Osteoblast (primary cell): ENCODE measurements around the gene PPP2R5B. TPM values are rescaled to one million over a fixed set of nuclear protein-coding genes. Genes with fewer than 3 reads are reported as not detected.

Experiments
- DNase-seq: peaks from one replicate; pipeline ENCODE4 v3.0.0; 2011; ENCODE audit warnings: low spot score, mixed read lengths; ENCODE audit not compliant: insufficient read length; ENCODE audit errors: missing footprints
- H2AFZ ChIP-seq: 2 replicates; pipeline ENCODE4 v1.6.0; 2011; ENCODE audit warnings: mild to moderate bottlenecking, low read length
- H3K27ac ChIP-seq: 2 replicates; pipeline ENCODE4 v1.5.1; 2011; ENCODE audit warnings: mild to moderate bottlenecking, low read depth, low read length, moderate library complexity
- H3K27me3 ChIP-seq: 2 replicates; pipeline ENCODE4 v1.6.0; 2012; ENCODE audit warnings: mild to moderate bottlenecking, control low read depth, inconsistent platforms, low read length, moderate library complexity; ENCODE audit not compliant: insufficient read depth
- H3K36me3 ChIP-seq: 2 replicates; pipeline ENCODE4 v1.5.1; 2011; ENCODE audit warnings: mild to moderate bottlenecking, low read length, control low read depth, moderate library complexity; ENCODE audit not compliant: insufficient read depth
- H3K4me1 ChIP-seq: 2 replicates; pipeline ENCODE4 v1.5.1; 2011; ENCODE audit warnings: mild to moderate bottlenecking, low read length, control low read depth, moderate library complexity; ENCODE audit not compliant: insufficient read depth
- H3K4me2 ChIP-seq: 2 replicates; pipeline ENCODE4 v1.6.0; 2011; ENCODE audit warnings: mild to moderate bottlenecking, low read length; ENCODE audit not compliant: insufficient read depth
- H3K4me3 ChIP-seq: fragments of 200-600 bp; sonication (generic); 3 replicates; pipeline ENCODE4 v1.5.1; 2012; ENCODE audit warnings: mild to moderate bottlenecking, low read length, inconsistent platforms; ENCODE audit not compliant: insufficient read depth
- H3K79me2 ChIP-seq: 2 replicates; pipeline ENCODE4 v1.6.0; 2012; ENCODE audit warnings: mild to moderate bottlenecking, low read length, control low read depth, inconsistent platforms; ENCODE audit not compliant: insufficient read depth
- H3K9me3 ChIP-seq: 2 replicates; pipeline ENCODE4 v1.5.1; 2011; ENCODE audit warnings: low read depth, low read length, control low read depth
- H4K20me1 ChIP-seq: 2 replicates; pipeline ENCODE4 v1.6.0; 2012; ENCODE audit warnings: mild to moderate bottlenecking, low read length, control low read depth; ENCODE audit not compliant: insufficient read depth
- total RNA-seq: library from RNA; depleted of rRNA; stranded (reverse); fragments of >200 nt; gene quantifications from 2 replicates; pipeline ENCODE4 v1.2.3, GENCODE V29; 2012
- TF ChIP-seq, protein P1 (sequence below): IDR thresholded peaks from 2 replicates; pipeline ENCODE4 v1.5.1; 2011; ENCODE audit warnings: mild to moderate bottlenecking, low read depth, low read length, moderate library complexity; ENCODE audit errors: extremely low read depth

The PPP2R5B gene
- total RNA-seq, 1 donor: 6.2 TPM

DNA sequence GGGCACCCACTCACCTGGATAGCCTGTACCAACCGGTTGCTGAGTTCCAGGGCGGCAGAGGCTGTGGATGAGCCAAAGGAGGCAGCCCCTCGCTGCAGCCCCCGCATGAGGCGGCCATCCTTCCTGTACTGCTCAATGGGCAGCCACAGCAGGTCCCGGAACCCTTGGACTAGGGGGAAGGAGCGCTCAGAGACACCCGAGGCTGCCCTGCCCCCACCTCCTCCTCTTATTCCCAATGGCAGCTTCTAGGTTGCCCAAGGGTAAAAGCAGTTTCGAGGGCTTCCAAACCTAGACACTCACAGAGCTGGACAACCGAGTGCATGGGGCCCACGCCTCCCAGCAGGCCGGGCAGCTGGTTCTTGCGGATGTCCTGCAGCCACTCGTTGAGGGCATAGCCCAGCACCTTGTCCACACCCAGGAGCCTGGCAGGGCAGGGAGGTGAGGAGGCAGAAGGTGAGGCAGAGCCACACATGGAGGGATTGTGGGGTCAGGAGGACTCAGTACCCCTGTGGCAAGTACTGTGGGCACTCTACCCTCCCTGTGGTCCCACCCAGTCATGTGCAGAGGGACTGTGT, 28.0 kb upstream of the PPP2R5B start:
- TF ChIP-seq, protein P1, sequence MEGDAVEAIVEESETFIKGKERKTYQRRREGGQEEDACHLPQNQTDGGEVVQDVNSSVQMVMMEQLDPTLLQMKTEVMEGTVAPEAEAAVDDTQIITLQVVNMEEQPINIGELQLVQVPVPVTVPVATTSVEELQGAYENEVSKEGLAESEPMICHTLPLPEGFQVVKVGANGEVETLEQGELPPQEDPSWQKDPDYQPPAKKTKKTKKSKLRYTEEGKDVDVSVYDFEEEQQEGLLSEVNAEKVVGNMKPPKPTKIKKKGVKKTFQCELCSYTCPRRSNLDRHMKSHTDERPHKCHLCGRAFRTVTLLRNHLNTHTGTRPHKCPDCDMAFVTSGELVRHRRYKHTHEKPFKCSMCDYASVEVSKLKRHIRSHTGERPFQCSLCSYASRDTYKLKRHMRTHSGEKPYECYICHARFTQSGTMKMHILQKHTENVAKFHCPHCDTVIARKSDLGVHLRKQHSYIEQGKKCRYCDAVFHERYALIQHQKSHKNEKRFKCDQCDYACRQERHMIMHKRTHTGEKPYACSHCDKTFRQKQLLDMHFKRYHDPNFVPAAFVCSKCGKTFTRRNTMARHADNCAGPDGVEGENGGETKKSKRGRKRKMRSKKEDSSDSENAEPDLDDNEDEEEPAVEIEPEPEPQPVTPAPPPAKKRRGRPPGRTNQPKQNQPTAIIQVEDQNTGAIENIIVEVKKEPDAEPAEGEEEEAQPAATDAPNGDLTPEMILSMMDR: no peak
- DNase-seq: no peak
- Histone ChIP-seq H3K36me3 (peaks cover 12% of the 10 kb centered on the region), H3K79me2 (no peaks in the 10 kb centered on the region), H4K20me1 (no peaks in the 10 kb centered on the region), H2AFZ (no peak overlapping the region), H3K9me3 (no peaks in the 10 kb centered on the region), H3K4me1 (no peaks in the 10 kb centered on the region), H3K4me3 (no peak overlapping the region), H3K27me3 (no peaks in the 10 kb centered on the region), H3K4me2 (no peak overlapping the region), H3K27ac (no peak overlapping the region)

DNA sequence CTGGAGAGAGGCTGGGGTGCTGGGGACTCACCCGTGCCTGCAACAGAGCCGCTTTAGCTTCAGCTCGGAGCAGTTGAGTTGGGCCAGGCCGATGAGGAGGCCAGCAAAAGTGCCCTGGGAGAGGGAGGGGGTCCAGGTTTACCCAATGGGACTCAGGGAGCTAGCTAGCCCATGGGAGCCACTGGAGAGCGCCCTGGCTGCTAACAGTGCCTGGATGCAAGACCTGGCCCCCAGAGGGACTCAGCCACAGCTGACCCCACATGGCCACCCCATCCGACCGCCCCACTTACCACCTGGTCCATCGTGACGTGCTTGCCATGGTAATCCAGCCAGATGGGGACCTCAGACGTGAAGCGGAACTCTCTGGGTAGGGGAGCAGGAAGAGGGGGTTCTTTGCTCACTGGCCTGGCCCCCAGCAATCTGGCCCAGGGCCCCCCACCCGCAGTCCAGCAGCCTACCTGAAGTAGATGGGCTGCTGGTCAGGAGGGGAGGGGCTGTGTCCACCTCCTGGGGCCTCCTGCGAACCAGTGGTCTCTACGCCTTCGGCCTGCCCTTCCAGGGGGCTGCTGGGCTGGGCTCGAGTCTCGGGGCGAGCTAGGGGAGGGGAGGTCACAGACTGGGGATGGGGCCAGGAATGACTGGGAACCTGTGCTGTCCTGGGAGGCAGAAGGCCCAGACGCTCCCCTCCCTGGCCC, 27.0 kb upstream of the PPP2R5B start:
- TF ChIP-seq, protein P1: no peak
- H3K36me3 ChIP-seq: peaks cover 19% of the 10 kb centered on the region
- H3K4me3 ChIP-seq: no peak overlapping the region
- no peak overlapping the region for H3K4me2 ChIP-seq
- H3K9me3 ChIP-seq: no peaks in the 10 kb centered on the region
- H3K27me3 ChIP-seq: no peaks in the 10 kb centered on the region
- peak; percentile 80 for DNase-seq
- H3K79me2 ChIP-seq: no peaks in the 10 kb centered on the region
- H3K4me1 ChIP-seq: no peaks in the 10 kb centered on the region
- H4K20me1 ChIP-seq: no peaks in the 10 kb centered on the region
- H2AFZ ChIP-seq: no peak overlapping the region
- no peak overlapping the region for H3K27ac ChIP-seq

DNA sequence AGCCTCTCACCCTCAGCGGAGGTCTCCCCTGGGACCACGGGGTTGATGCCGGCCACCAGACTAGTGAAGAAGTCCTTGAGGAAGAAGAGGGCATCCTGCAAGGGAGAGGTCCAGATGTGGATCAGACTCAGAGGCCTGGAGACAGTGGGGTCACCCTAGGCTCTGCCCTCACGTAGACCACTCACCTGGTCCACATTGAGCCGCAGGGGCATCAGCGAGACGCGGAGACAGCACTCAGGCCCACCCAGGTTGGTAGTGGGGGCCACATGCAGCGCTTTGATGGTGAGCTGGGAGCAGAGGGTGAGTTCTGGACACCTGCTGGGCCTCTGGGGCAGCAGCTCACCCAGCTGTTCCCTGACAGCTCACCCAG, 26.4 kb upstream of the PPP2R5B start:
- Histone ChIP-seq H3K79me2 (no peaks in the 10 kb centered on the region), H3K4me3 (no peak overlapping the region), H3K4me1 (no peaks in the 10 kb centered on the region), H3K27me3 (no peaks in the 10 kb centered on the region), H3K36me3 (peaks cover 20% of the 10 kb centered on the region), H3K27ac (no peak overlapping the region), H3K9me3 (no peaks in the 10 kb centered on the region), H4K20me1 (no peaks in the 10 kb centered on the region), H2AFZ (no peak overlapping the region), H3K4me2 (no peak overlapping the region)
- TF ChIP-seq, protein P1: no peak
- DNase-seq: peak; percentile 92

DNA sequence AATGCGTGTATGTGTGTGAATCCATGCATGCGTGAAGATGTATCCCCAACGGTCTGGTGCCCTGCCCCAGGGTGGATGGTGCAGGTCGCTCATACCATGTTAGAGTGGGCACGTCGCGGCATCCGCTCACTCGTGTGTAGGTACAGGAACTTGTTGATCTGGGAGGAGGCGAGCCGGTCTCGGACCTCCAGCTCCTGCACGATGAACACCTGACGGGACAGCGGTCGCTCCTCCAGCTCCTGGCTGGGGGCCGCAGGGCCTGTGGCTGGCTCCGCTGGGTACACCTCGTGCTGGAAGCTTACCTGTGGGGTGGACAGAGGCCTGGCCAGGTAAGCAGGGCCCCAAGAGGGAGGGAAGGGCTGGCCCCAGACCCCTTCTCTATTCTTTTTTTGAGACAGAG, 25.9 kb upstream of the PPP2R5B start:
- peaks cover 23% of the 10 kb centered on the region for H3K36me3 ChIP-seq
- H3K79me2 ChIP-seq: no peaks in the 10 kb centered on the region
- no peaks in the 10 kb centered on the region for H3K4me1 ChIP-seq
- TF ChIP-seq, protein P1: no peak
- no peak overlapping the region for H2AFZ ChIP-seq
- H3K27ac ChIP-seq: no peak overlapping the region
- no peak overlapping the region for H3K4me3 ChIP-seq
- no peaks in the 10 kb centered on the region for H3K27me3 ChIP-seq
- no peaks in the 10 kb centered on the region for H4K20me1 ChIP-seq
- no peaks in the 10 kb centered on the region for H3K9me3 ChIP-seq
- no peak overlapping the region for H3K4me2 ChIP-seq
- DNase-seq: peak; percentile 48
